GM21423 (cell line): ENCODE data around the gene MSRB2.
"Not testable (repeated sequence)": the region's sequence is repeated elsewhere in the genome, so short reads cannot be mapped to it uniquely, and the experiment has no call there.

Experiments used
- ATAC-seq: cut with Tn5 transposase; IDR thresholded peaks from one replicate; pipeline ENCODE4 v1.9.1; 2021; ENCODE audit warnings: mild to moderate bottlenecking, moderate library complexity; ENCODE audit not compliant: unreplicated experiment

Gene MSRB2

DNA sequence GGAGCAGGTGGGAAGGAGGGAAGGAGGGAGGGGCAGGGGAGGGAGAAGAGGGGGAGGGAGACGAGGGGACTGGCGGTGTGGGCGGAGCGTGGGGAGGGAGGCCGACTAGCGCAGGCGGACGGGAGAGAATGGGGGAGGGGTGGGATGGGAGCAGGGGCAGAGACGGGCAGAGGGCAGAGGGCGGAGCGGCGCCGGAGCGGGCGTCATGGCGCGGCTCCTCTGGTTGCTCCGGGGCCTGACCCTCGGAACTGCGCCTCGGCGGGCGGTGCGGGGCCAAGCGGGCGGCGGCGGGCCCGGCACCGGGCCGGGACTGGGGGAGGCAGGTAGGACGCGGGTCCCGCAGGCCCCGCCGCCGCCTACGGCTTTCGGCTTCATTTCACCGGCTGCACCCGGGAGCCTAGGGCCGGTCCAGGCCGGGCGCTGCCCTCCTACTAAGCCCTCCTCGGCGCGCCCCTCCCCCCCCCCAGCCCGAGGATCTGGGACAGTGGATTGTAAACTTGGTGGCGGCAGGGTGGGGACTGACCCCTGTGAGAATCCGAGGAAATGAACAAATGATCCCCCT is at the start of gene MSRB2:
TSS of gene MSRB2 (plus strand) at position 176 of the 562 bp plus-strand sequence. CDS start at position 206, 30 bp downstream.
- peak; percentile 74 for ATAC-seq

DNA sequence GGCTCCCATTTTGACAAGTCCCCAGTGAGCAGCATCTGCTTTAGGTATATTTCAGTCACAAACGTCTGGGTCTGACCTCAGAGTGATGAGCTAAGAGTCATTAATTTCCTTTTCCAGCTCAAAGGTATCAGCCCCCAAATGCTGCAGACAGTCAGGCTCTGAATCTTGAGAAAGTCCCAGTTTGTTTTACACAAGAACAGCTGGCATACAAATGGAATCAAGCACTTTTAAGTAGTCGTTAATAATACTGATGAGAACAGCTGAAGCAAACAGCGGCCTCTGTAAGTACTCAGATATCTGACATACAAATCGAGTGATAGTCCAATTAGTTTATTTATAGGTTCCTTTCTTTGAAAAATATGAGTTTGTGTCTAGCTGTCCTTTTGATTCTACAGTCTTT is 49.4 kb upstream of the MSRB2 start:
- ATAC-seq, result no peak

DNA sequence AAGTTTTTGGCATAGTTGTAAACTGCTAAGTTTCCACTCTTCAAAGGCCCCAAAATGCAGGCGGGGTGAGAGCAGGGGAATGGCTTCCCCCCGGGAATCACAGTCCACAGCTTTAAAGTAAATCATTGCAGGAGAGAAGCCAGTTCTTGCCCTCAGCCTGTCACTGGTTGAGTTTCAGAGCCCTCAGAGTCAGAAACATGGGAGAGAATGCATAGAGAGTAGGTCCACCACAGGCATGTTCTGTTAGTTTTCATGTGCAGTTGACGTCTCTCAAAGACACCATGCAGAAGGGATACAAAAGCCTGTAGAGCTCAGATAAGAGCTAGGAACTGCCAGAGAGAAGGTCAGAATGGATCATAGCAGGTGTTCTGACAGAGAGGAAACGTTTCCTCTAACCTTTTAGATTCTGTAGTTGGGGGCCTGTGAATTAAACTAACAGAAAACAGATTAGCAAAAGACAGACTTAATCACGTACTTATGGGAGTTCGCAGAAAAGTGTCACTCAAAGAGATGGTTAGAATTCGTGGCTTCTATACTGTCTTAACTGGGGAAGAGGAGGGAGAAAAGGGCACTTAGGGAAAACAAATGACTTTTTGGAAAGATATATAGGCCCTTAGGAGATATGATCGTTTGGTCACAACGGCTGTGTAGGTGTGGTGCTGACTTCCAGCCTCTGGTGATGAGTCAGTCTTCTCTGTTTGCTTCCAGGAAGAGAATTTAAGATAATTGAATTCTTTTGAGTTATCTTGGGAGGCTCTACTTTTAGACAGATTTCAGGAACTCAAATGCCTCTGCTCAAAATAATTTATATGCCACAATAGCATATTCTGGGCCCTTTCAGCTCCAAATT is 48.0 kb upstream of the MSRB2 start:
- ATAC-seq, result no peak

DNA sequence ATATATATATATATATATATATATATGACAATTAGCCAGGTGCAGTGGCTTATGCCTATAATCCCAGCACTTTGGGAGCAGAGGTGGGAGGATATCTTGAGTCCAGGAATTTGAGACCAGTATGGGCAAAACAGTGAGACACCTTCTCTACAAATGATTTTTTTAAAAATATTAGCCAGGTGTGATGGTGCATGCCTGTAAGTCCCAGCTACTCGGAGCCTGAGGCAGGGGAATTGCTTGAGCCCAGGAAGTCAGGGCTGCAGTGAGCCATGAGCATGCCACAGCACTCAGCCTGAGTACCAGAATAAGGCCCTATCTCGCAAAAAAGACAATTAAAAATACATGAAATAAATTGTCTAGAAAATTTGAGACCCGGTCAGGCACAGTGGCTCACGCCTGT is 47.2 kb upstream of the MSRB2 start:
- no peak for ATAC-seq

DNA sequence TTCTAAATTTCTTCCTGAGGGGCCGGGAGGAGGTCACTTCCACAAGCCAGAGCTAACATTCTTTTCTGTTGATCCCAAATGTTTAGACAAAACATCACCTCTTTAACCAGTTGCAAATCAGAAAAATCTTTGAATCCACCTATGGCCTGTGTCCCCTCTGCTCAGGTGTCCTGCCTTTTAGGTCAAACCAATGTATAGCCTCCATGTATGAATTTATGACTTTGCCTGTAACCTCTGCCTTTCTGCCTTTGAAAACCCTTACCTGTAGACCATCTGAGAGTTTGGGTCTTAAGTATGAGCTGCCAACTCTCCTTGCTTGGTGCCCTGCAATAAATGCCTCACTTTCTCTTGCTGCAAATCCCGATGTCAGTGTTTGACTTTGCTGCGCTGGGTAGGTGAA is 44.1 kb upstream of the MSRB2 start:
- ATAC-seq, result no peak

DNA sequence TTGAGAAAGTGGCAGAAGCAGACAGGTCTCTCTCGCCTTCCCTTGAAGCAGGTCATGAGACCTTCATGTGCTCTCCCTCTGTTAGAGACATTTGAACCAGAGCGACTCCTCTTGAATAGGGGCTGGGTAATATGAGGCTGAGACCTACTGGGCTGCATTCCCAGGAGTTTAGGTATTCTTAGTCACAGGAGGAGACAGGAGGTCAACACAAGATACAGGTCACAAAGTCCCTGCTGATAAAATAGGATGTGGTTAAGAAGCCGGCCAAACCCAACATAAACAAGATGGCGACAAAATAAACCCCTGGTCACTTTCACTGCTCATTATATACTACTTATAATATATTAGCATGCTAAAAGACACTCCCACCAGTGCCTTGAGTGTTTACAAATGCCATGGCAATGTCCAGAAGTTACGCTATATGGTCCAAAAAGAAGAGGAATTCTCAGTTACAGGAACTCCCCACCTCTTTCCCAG is 43.5 kb upstream of the MSRB2 start:
- ATAC-seq, result no peak

DNA sequence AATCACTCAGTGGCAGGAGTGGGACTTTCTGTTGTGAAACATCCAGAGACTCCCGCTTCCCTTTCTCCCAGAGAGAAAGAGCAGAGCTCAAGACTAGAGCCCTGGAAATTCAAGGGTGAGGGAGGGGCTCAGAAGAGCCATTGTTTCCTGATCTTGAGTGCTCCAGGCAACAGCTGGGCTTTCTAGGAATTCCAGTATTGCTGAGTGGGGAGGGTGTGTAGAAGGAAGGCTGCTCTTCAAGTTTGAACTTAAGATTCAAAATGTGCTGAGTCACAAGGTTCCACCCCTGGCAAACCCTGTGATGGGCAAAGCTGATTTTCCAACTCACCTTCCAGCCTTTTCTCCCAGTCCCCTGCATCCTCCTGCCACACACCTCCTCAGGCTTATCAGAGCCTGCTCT is 42.3 kb upstream of the MSRB2 start:
- ATAC-seq, result no peak

DNA sequence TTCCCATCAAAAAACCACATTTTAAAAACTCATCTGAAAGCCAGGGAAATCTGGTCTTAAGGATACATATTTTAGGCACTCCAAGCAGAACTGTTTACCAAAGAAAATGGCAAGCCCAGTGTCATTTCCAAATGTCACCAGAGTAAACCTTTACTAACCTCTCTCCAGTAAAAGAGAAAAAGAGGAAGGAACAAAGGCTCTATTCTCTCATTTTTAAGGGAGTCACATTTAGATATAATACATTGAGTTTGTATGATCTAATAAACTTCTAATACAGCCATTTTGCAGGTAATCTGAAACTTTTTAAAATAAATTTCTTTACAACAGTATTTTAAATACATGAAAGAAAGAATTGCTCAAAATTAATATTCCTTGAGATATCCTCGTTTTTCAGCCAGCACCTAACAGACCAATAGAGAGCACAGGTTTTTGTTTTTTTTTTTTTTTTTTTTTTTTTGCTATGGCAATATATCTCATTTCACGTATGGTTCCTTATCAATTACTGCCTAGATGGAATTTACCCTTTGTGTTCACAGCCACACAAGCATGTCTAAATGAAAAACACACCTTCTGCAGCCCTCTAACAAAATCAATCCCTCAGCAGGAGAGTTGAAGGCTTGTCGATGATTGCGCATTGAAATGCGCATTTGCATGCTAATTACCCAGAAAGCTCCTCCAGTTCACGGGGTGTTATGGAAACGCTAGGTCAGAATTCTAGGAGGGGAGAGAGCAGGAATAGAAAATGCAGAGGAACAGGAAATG is 39.8 kb upstream of the MSRB2 start:
- ATAC-seq, result no peak

DNA sequence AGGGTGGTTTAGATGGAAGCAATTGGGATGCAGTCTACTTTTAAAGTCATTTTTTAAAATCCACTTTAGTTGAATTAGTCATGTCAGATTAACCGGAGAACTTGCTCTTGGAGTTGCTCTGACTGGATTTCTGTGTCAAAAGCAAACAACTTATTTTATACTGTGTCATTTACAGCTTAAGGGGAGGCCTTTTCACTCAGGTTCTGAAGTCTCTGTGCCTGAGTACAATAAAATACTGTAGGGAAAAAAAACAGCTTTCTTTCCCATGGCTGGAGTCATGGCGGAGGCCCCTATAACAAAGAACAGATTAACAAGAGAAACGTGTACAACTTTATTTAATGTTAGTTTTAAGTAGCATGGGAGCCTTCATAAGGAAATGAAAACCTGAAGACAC is 39.2 kb upstream of the MSRB2 start:
- ATAC-seq, result no peak

DNA sequence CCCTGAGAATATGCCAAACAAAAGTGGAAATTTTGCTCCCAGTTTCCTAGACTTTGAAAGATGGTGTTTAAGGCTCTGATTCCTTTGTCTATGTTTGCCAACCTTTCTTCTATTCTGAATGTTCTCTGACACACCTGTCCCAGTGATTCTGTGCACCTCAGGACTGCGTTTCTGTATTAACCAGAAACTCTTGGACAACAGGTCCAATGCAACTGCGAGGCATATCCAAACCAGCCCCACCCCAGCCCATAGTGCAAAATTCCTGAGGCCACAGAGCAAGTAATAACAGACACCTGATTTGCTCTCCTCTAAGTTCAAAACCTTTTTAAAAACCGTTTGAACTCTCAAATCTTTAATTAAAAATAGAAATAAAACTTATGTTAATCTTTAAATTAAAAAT is 37.0 kb upstream of the MSRB2 start:
- ATAC-seq, result no peak

DNA sequence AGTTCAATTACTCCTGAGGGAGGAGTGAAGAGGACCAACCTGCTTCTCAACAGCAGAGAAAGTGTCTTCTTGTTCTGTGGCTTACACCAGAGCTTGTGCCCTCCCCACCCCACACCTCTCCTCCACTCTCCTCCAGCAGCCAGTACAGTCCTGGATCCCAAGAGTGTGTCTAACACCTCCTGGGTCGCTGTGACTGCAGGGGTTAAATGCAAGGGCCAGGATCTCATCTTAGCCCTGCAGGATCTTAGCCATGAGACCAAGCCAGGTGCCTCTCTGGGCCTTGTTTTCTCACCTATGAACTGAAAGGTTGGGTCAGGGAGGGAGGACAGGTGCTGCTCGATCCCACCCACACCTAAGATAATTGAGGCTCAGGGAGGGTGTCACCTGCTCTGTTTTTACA is 34.5 kb upstream of the MSRB2 start:
- no peak for ATAC-seq

DNA sequence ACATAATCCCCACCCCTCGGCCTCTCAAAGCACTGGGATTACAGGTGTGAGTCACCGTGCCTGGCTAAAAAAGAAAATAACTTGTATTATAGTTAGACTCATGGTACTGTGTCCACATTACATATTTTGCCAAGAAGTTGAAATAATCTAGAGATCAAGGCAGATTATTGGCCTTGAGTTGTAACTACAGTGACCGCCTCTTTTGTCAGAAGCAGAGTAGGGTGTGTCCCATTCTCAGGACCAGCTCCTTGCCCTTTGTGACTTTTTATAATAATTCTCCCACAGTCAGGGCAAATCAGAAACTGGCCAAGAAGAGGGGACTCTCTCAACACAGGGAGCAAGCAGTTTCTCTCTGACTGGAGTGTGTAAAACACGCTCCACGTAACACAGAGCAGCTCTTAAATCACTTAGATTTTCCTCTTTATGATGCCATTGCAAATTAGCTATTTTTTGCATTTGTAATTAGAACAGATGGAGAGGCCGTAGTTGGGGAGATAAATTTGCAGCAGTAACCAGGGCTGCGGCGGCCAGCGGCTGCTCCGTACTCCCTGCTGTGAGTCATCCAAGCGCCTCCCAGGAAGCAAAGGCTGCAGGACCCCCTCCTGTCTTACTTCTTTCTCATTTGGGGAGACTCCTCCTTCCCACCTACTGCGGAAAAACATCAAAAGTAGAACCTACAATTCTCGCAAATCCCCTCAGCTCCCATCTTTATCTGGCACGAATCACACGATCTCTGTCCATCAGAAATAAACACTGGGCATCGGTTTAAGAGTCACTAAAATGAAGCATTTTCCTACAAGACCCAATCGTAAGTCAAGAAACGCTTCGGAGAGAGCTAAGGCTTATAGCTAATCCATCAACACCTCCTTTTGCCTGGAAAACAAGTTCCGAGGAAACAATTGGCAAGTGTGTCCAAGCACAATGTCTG is 32.1 kb upstream of the MSRB2 start:
- no peak for ATAC-seq

DNA sequence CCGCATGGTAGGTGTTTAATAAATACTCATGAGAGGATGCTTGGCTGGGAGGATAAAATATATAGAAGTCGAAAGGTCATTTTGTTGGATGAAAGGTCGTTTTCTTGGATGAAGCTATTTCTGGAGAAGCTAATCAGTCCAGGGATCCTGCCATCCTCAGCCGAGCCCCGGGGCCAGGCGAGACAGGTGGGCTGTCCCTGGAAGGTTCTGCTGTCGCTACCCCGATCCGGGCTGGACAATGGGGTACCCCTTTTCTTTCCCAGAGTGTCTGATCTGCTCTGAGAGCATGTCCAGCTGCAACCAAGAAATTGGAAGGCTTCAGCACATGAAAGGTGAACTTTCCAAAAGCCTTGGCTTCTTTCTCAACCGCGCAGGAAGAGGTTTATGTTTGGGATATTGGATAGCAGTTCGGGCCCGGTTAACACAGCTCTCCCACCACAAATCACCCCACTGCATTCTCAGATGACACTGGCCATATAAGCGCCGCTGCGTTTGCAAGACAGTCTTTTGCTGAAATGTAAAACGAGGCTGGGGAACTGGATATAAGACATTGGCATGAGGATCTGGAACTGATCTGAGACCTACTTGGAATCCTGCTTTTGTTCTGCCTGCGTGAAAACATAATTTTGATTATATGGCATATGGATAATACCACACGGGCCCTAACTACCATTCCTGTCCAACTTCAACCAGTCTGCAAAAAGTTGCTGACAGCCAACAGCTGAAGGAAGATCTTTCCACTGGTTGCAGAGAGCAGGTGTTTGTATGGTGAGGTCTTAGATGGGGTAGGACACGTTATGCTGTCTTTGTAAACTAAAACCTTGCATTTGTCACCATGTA is 31.2 kb upstream of the MSRB2 start:
- ATAC-seq, result no peak

DNA sequence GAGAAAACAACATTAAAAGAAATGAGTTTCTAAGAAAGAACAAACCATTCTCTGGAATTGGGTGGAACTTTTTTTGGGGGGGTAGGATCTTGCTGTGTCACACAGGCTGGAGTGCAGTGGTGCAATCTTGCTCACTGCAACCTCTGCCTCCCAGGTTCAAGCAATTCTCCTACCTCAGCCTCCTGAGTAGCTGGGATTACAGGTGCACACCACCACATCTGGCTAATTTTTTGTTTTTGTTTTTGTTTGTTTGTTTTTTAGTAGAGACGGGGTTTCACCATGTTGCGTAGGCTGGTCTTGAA is 30.6 kb upstream of the MSRB2 start:
- not testable (repeated sequence) for ATAC-seq

DNA sequence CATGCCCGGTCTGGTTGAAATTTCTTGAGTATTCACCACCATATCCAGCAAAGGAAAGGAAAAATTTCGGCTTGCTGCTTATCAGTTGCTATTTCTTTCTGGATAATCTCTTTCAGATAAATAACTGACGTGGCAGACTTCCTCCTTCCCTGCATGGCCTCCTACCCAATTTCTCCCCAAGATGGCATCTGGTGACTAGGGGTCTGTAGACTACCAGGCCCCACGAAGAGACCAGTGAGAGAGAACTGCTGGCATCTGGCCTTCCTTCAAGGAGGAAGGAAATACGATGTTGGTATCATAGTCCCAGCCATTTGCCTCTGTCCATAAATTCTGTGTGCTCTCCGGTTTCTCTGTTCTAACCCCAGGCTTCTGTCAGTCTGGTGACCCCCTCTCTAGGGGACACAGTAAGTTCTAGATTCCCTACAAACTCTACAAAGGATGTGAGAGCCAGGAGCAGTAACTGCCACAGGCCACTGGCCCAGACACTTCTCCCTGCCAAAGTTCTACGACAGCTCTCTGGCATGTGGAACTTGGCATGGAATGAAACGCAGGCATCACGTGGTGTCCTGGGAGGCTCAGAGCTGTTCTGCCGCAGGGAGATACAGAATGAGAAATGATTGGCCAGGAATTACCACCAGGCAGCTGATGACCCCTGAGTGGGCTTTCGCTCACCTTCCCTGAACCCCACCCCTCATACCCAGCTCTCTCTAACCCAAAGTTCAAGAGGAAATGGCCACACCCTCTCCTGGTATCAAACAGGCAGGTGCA is 30.0 kb upstream of the MSRB2 start:
- ATAC-seq, result no peak

DNA sequence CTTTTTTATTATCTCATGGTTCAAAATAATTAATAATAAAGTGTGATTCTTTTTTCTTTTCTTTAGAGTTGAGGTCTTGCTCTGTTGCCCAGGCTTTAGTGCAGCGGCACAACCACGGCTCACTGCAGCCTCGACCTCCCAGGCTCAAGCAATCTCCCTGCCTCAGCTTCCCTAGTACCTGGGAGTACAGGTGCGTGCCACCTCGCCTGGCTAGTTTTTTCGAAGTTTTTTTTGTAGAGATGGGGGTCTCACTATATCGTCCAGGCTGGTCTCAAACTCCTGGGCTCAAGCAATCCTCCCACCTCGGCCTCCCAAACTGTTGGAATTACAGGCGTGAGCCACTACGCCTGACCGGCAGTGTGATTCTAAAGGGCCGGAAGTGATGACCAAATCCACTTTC is 28.0 kb upstream of the MSRB2 start:
- ATAC-seq, result no peak

DNA sequence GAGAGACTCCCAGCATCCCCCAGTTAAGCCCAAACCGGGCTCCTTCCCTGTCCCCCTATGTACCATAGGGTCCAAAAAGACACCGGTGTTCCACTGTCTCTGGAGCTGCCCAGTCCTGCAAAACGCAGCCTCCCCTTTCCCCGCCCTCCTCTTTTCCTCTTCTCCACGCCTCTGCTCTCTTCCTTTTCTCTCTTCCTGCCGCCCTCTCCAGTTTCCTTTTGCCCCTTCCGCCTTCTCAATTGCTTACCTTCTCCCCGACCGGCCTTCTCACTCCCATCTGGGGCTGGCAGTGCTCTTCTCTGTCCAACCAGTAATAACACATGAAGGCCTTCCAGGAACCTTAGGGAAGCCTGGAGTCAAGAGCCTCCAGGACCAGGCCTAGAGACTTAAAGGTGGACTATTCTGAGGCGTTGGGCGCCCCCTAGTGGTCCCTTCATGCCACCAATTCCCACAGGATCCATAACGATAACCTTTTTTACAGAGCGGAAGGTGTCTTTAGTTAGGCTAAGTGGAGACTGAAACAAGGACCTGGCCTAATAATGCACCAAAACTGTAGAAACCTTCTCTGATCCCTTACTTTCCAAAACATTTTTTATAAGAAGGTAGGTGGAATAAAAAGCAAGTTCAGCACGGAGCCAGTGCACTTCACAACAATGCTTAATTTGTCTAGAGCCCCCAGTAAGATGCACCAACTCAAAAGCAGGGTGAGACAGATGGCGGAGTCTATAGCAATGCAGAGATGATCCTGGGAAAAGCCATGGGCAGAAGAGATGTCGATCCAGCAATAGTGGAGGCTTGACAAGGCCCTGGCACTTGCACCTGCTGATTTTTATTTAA is 27.2 kb upstream of the MSRB2 start:
- peak; percentile 75 for ATAC-seq

DNA sequence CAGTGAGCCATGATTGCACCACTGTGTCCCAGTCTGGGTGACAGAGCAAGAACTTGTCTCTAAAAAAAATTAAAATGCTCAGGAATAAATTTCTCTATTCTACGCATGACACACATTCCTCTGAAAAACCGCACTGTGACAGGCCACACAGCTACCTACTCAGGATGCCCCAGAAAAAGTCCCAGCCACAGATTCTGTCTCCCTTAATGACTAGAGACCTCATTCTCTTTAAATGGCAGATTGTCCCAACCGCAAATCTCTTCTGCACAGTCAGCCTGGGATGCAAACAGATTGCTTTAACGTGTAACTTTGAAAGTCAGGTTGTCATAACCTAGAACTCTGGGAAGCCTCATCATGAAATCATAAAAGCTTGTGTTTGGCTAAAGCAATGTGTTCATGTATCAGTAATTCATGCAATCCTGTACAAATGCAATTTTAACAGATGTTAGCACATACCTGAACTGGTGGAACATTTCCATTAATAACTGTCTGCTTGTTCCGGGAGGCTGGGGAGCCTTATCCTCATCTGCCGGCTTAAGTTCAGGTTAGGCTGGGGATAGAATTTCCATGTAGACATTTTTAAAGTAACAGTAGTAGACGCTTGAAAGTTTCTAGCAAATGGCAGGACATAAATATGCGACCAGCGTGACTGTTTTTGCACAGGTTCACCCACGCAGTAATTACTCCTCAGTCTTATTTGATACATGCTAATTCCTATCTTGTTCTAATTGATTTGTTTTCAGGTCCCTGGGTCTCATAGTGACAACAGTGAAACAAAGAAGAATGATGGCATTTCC is 26.2 kb upstream of the MSRB2 start:
- no peak for ATAC-seq
